K562 (cell line): Measurements from ENCODE around the gene CENPU. TPM values are rescaled to one million over a fixed set of nuclear protein-coding genes. Genes with fewer than 3 reads are reported as not detected.
A peak's percentile ranks its signal among the peaks of the same experiment; 100 is the strongest.

Experiments
- ATAC-seq: fragments of 200-7000 bp; cut with Tn5 transposase; 3 replicates; pipeline ENCODE4 v1.9.1; 2020; ENCODE audit warnings: moderate library complexity
- BruUV-seq: library from RNA; stranded (reverse); fragments of 400-500 nt; replicated peaks from 2 replicates; lab custom pipeline; 2021; lab: Mats Ljungman, UMichigan
- CTCF ChIA-PET: fragments of 300-600 bp; formaldehyde crosslinking; extraction: SDS; loops from one replicate; lab custom pipeline; 2021; ENCODE audit warnings: low intra/inter-chr PET ratio; lab: Yijun Ruan, JAX
- POLR2A ChIA-PET: fragments of 300-600, 350-650 bp; sonication (Branson Sonifier 250); formaldehyde crosslinking; extraction: SDS; loops from one replicate; lab custom pipeline; 2021; ENCODE audit warnings: antibody characterized with exemption, inconsistent platforms; lab: Yijun Ruan, JAX
- DNase-seq, 4 experiments: peaks; one replicate each; pipeline versions ENCODE4 v3.0.0 to v3.0.0-alpha.2; 2011 to 2018; ENCODE audit warnings: low spot score in 3 of 4, mixed read lengths in 3 of 4; ENCODE audit errors: extremely low read depth in 1 of 4
- FAIRE-seq: peaks from 2 replicates; lab custom pipeline; 2011; peaks lifted over from hg19 to GRCh38; lab: Jason Lieb, UNC
- H2AFZ ChIP-seq: 2 replicates; pipeline ENCODE4 v1.6.0; 2011; ENCODE audit warnings: low read depth, low read length, control low read depth, inconsistent platforms
- H3K27ac ChIP-seq: fragments of 200-600 bp; 3 replicates; pipeline ENCODE4 v1.8.0; 2011; ENCODE audit warnings: low read depth, mild to moderate bottlenecking, control low read depth, inconsistent platforms, low read length, moderate library complexity, mixed read lengths; ENCODE audit errors: extremely low read depth
- H3K27me3 ChIP-seq, 2 experiments: fragments of 300-600 bp in 1 of 2; 2 replicates in 1 of 2; 3 replicates in 1 of 2; pipeline versions ENCODE4 v1.6.0 to v1.8.0; 2011; ENCODE audit warnings: inconsistent platforms in 2 of 2, low read length in 2 of 2, mild to moderate bottlenecking in 1 of 2, mixed read lengths in 1 of 2, moderate library complexity in 1 of 2; ENCODE audit not compliant: control insufficient read depth in 2 of 2, insufficient read depth in 2 of 2
- H3K36me3 ChIP-seq: fragments of 300-600 bp; 3 replicates; pipeline ENCODE4 v1.8.0; 2011; ENCODE audit warnings: mild to moderate bottlenecking, low read length, inconsistent platforms; ENCODE audit not compliant: control insufficient read depth, insufficient read depth
- H3K4me1 ChIP-seq, 2 experiments: fragments of 200-600 bp in 1 of 2; replicated peaks in 1 of 2; 2 replicates in 1 of 2; 3 replicates in 1 of 2; pipeline versions ENCODE4 v1.5.1 to v1.8.0; 2011; ENCODE audit warnings: inconsistent platforms in 2 of 2, low read length in 2 of 2, mild to moderate bottlenecking in 1 of 2, mixed read lengths in 1 of 2, moderate library complexity in 1 of 2; ENCODE audit not compliant: control insufficient read depth in 2 of 2, insufficient read depth in 2 of 2
- H3K4me2 ChIP-seq: 2 replicates; pipeline ENCODE4 v1.6.1; 2011; ENCODE audit warnings: low read length, control low read depth, inconsistent platforms, mixed read lengths; ENCODE audit not compliant: insufficient read depth
- H3K4me3 ChIP-seq: fragments of 200-600 bp; sonication (generic), shearing (Covaris generic); 2 replicates; pipeline ENCODE4 v1.5.1; 2016; ENCODE audit warnings: control low read depth, inconsistent platforms
- H3K79me2 ChIP-seq: fragments of 200-600 bp; 3 replicates; pipeline ENCODE4 v1.8.0; 2011; ENCODE audit warnings: low read length, inconsistent platforms; ENCODE audit not compliant: control insufficient read depth, insufficient read depth
- H3K9ac ChIP-seq, 2 experiments: 2 replicates each; pipeline versions ENCODE4 v1.6.0 to v1.6.1; 2011; ENCODE audit warnings: low read depth in 2 of 2, low read length in 2 of 2, control low read depth in 1 of 2, inconsistent platforms in 1 of 2, mild to moderate bottlenecking in 1 of 2, mixed read lengths in 1 of 2; ENCODE audit not compliant: insufficient read depth in 1 of 2
- H3K9me1 ChIP-seq: one replicate; pipeline ENCODE4 v1.6.0; 2011; ENCODE audit warnings: inconsistent platforms, mild to moderate bottlenecking, low read length, moderate library complexity; ENCODE audit not compliant: control insufficient read depth, insufficient read depth
- H3K9me3 ChIP-seq: replicated peaks from 2 replicates; pipeline ENCODE4 v1.5.1; 2011; ENCODE audit warnings: low read depth, low read length, inconsistent platforms; ENCODE audit not compliant: control insufficient read depth, insufficient read depth
- H4K20me1 ChIP-seq: replicated peaks from 2 replicates; pipeline ENCODE4 v1.6.1; 2011; ENCODE audit warnings: low read length, inconsistent platforms, mixed read lengths; ENCODE audit not compliant: control insufficient read depth, insufficient read depth
- ADNP ChIP-seq: fragments of 200-800 bp; sonication (Bioruptor generic); IDR thresholded peaks from 2 replicates; pipeline ENCODE4 v1.6.1; 2016; ENCODE audit warnings: missing genetic modification characterization, missing compliant biosample characterization
- FOXA1 ChIP-seq: fragments of 450-650 bp; IDR thresholded peaks from 2 replicates; pipeline ENCODE4 v1.6.1; 2016; ENCODE audit warnings: mild to moderate bottlenecking, borderline replicate concordance
- FOXA3 ChIP-seq, 2 experiments: fragments of 450-650 bp in 1 of 2; sonication (generic) in 1 of 2; formaldehyde crosslinking; IDR thresholded peaks in 1 of 2; conservative IDR thresholded peaks in 1 of 2; 2 replicates each; pipeline versions ENCODE4 v1.4.0 to v1.8.0; 2020 to 2022; ENCODE audit warnings: mild to moderate bottlenecking in 2 of 2, missing genetic modification reagents in 1 of 2
- FOXP1 ChIP-seq: sonication (generic); formaldehyde crosslinking; IDR thresholded peaks from 2 replicates; pipeline ENCODE4 v1.8.0; 2022; ENCODE audit warnings: mild to moderate bottlenecking, missing genetic modification reagents
- MCM5 ChIP-seq: fragments of 450-650 bp; IDR thresholded peaks from 2 replicates; pipeline ENCODE4 v1.6.1; 2016; ENCODE audit warnings: low read depth
- MTF1 ChIP-seq: fragments of 250-450 bp; sonication (Bioruptor Pico); IDR thresholded peaks from 2 replicates; pipeline ENCODE4 v1.9.0; 2021; ENCODE audit warnings: moderate library complexity, mild to moderate bottlenecking, inconsistent platforms, borderline replicate concordance
- NFATC3 ChIP-seq: fragments of 450-650 bp; IDR thresholded peaks from 2 replicates; pipeline ENCODE4 v1.6.1; 2017; ENCODE audit warnings: mild to moderate bottlenecking
- POLR3A ChIP-seq: IDR thresholded peaks from 2 replicates; pipeline ENCODE4 v1.6.1; 2011; ENCODE audit warnings: borderline replicate concordance, mild to moderate bottlenecking, moderate library complexity; ENCODE audit not compliant: insufficient read length, insufficient read depth; ENCODE audit errors: extremely low read depth
- SETDB1 ChIP-seq: IDR thresholded peaks from one replicate; pipeline ENCODE4 v1.6.1; 2012; ENCODE audit warnings: low read length, control low read depth, inconsistent platforms
- SMARCA5 ChIP-seq: fragments of 450-650 bp; IDR thresholded peaks from 2 replicates; pipeline ENCODE4 v1.6.1; 2016
- SNIP1 ChIP-seq: fragments of 450-650 bp; IDR thresholded peaks from 2 replicates; pipeline ENCODE4 v1.7.1; 2017; ENCODE audit warnings: low read depth, mild to moderate bottlenecking
- ZEB2 ChIP-seq: fragments of 450-650 bp; IDR thresholded peaks from 2 replicates; pipeline ENCODE4 v1.6.1; 2016
- ZNF174 ChIP-seq: fragments of 250-450 bp; sonication (Bioruptor Pico); IDR thresholded peaks from 2 replicates; pipeline ENCODE4 v1.4.0; 2020; ENCODE audit warnings: mild to moderate bottlenecking
- ZNF79 ChIP-seq: fragments of 250-450 bp; sonication (Bioruptor Pico); IDR thresholded peaks from 2 replicates; pipeline ENCODE4 v1.4.0; 2020; ENCODE audit warnings: low read depth, mild to moderate bottlenecking, moderate library complexity
- WGBS: fragments of 100-300 bp; shearing (Covaris generic); methylation state at CpG from one replicate; pipeline ENCODE4 v1.1.6; 2016; ENCODE audit warnings: low coverage, mixed read lengths; ENCODE audit not compliant: insufficient coverage; ENCODE audit errors: missing lambda C conversion rate; 5-methylcytosine and 5-hydroxymethylcytosine counted together
- in situ Hi-C: fragments of 300-500 bp; cut with MboI; formaldehyde crosslinking; loops from 4 replicates; pipeline ENCODE4 v1.15.0; 2018; ENCODE audit warnings: inconsistent platforms, mixed read lengths
- intact Hi-C: fragments of 100-400 bp; cut with micrococcal nuclease; formaldehyde crosslinking; loops from 2 replicates; pipeline ENCODE4 v1.14.2; 2022
- polyA plus RNA-seq, 8 experiments: library from polyadenylated mRNA; depleted of rRNA in 4 of 8; stranded (reverse) in 5 of 8; unstranded in 3 of 8; fragments of >200 nt; fragmentation: Nextera tagmentation in 2 of 8; fragmentation: Illumina TruSeq in 1 of 8; extraction: Ambion mirVana in 2 of 8; extraction: Trizol in 1 of 8; gene quantifications; 2 replicates each; pipeline versions ENCODE4 v1.2.1 to v1.2.3, GENCODE V29; 2011 to 2014; ENCODE audit warnings: inconsistent platforms in 1 of 8, missing spikeins in 1 of 8
- total RNA-seq, 7 experiments: library from RNA; depleted of rRNA in 6 of 7; stranded (reverse); fragments of >200 nt in 6 of 7; fragmentation: Illumina TruSeq in 2 of 7; extraction: Trizol in 2 of 7; gene quantifications; 2 replicates each; pipeline versions ENCODE4 v1.2.1 to v1.2.3, GENCODE V29; 2011 to 2021; ENCODE audit warnings: low replicate concordance in 1 of 7
- TF ChIP-seq, protein P1 (sequence below): fragments of 450-650 bp; IDR thresholded peaks from 2 replicates; pipeline ENCODE4 v1.6.1; 2017; ENCODE audit warnings: mild to moderate bottlenecking, moderate library complexity
- TF ChIP-seq, protein P2 (sequence below): fragments of 450-650 bp; IDR thresholded peaks from 2 replicates; pipeline ENCODE4 v1.7.0; 2016; ENCODE audit warnings: borderline replicate concordance

CENPU gene
- total and polyA plus RNA-seq, 9 of the 15 experiments (the other 6 are each of a cell fraction or from before 2014, with no cell fraction given) = 39.4 to 98.7 (median 84.3) TPM

- WGBS = 33% methylated on average over 4 of the region's 4 CpGs
- FAIRE-seq = peak; percentile 66
- Histone ChIP-seq H3K4me3 (no peak overlapping the region), H3K36me3 (no peaks in the 10 kb centered on the region), H3K79me2 (no peaks in the 10 kb centered on the region), H4K20me1 (no peaks in the 10 kb centered on the region), H3K27ac (0 out of 3 replicates have a peak overlapping the region, but pooled peaks have one; percentile 14), H3K4me1 (peaks cover 19 to 21% of the 10 kb centered on the region in 2 experiments), H3K9me3 (no peaks in the 10 kb centered on the region), H3K27me3 (no peaks in the 10 kb centered on the region), H3K9me1 (no peaks in the 10 kb centered on the region), H3K9ac (peak overlapping the region; percentile 7 to 69; a peak in 2 of 4 replicates), H3K4me2 (peak overlapping the region; percentile 39), H2AFZ (peak overlapping the region; percentile 67)
- BruUV-seq = no TSS peak
- in situ Hi-C loops = loop anchor here (10.0 kb wide), 1 partner anchor 228 kb away; no protein-coding TSS in a partner anchor
- ATAC-seq = peak; percentile 67
- peak; percentile 35 to 65 (median 44) for DNase-seq
- intact Hi-C loops = loop anchor here (5.0 kb wide), 3 partner anchors 235 to 350 kb away; no protein-coding TSS in a partner anchor
- ChIA-PET POLR2A (interaction anchor here (0.6 to 1.3 kb wide), 3 partner anchors 98 to 891 kb away, joined by 3 to 5 read pairs (median 3); no protein-coding TSS in a partner anchor), CTCF (no interaction called here)
- TF ChIP-seq ADNP (no peak), FOXA3 (CRISPR knock-in tag; conservative IDR thresholded peaks at IDR 0.05 in 1 of 2, IDR thresholded peaks at IDR 0.05 in 1 of 2) (no peak), MCM5 (no peak), SNIP1 (no peak), FOXP1 (no peak), ZNF79 (CRISPR knock-in tag) (no peak), POLR3A (no peak), FOXA1 (no peak), ZEB2 (peak; percentile 44; the same call in 1 of the 2 replicates), ZNF174 (CRISPR knock-in tag) (no peak), SMARCA5 (no peak), SETDB1 (no peak), NFATC3 (no peak), MTF1 (CRISPR knock-in tag) (no peak)
- TF ChIP-seq, protein P1, sequence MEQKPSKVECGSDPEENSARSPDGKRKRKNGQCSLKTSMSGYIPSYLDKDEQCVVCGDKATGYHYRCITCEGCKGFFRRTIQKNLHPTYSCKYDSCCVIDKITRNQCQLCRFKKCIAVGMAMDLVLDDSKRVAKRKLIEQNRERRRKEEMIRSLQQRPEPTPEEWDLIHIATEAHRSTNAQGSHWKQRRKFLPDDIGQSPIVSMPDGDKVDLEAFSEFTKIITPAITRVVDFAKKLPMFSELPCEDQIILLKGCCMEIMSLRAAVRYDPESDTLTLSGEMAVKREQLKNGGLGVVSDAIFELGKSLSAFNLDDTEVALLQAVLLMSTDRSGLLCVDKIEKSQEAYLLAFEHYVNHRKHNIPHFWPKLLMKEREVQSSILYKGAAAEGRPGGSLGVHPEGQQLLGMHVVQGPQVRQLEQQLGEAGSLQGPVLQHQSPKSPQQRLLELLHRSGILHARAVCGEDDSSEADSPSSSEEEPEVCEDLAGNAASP = peak; percentile 78; the same call in 1 of the 2 replicates
- TF ChIP-seq, protein P2, sequence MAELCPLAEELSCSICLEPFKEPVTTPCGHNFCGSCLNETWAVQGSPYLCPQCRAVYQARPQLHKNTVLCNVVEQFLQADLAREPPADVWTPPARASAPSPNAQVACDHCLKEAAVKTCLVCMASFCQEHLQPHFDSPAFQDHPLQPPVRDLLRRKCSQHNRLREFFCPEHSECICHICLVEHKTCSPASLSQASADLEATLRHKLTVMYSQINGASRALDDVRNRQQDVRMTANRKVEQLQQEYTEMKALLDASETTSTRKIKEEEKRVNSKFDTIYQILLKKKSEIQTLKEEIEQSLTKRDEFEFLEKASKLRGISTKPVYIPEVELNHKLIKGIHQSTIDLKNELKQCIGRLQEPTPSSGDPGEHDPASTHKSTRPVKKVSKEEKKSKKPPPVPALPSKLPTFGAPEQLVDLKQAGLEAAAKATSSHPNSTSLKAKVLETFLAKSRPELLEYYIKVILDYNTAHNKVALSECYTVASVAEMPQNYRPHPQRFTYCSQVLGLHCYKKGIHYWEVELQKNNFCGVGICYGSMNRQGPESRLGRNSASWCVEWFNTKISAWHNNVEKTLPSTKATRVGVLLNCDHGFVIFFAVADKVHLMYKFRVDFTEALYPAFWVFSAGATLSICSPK = no peak
These were observed 13.3 kb upstream of the CENPU start for GRCh38 chr4:184747034-184747830.
